ENCODE data around the gene SIDT1. TPM values are rescaled to one million over a fixed set of nuclear protein-coding genes. Genes with fewer than 3 reads are reported as not detected.

Gene SIDT1
- total RNA-seq, 1 experiment from 2014 or later: not detected

GRCh38 chr3:113648524-113648923, 116.2 kb downstream of the SIDT1 start:
- in situ Hi-C loops (cut with HindIII; ENCODE audit: low pct_unique_long_range_greater_than_20kb, low sequenced_read_pairs) (no loop called here), intact Hi-C loops (cut with micrococcal nuclease; ENCODE audit: unreplicated experiment) (no loop called here)
- peaks cover 12% of the 10 kb centered on the region; the same call in 1 of the 2 replicates for H3K9me3 ChIP-seq (ENCODE audit: control insufficient read depth, insufficient read depth, low read depth, low read length)
- no peak overlapping the region for H3K4me3 ChIP-seq (ENCODE audit: low read depth in 2 of 2, low read length in 2 of 2)
- no peaks in the 10 kb centered on the region for H3K36me3 ChIP-seq (ENCODE audit: control insufficient read depth, insufficient read depth, low read length)
- CTCF ChIA-PET: no interaction called here
- no peaks in the 10 kb centered on the region for H3K4me1 ChIP-seq (ENCODE audit: control insufficient read depth, insufficient read depth, low read length)
- DNase-seq (ENCODE audit: low read depth, low spot score) (no peak), ATAC-seq (no peak)
- no peaks in the 10 kb centered on the region for H3K27me3 ChIP-seq (ENCODE audit: control insufficient read depth, insufficient read depth, low read length)
- TF ChIP-seq POLR2AphosphoS5 (IDR thresholded peaks at IDR 0.05; ENCODE audit: low read depth, low read length) (no peak), CTCF (IDR thresholded peaks at IDR 0.05) (no peak), TCF7L2 (IDR thresholded peaks at IDR 0.05; ENCODE audit: low read depth, low read length) (no peak), REST (IDR thresholded peaks at IDR 0.05; ENCODE audit: insufficient read depth in 1 of 2, low read depth in 2 of 2, low read length in 1 of 2) (no peak), SIN3A (IDR thresholded peaks at IDR 0.05; ENCODE audit: borderline replicate concordance, insufficient read depth, low read depth, low read length) (no peak)
- POLR2A ChIA-PET: no interaction called here
- no TSS peak for BruUV-seq (replicated peaks)
- H3K27ac ChIP-seq (ENCODE audit: low read length): no peak overlapping the region

GRCh38 chr3:113649174-113649845, 117.0 kb downstream of the SIDT1 start:
- ChIA-PET CTCF (no interaction called here), POLR2A (interaction anchor here (0.6 kb wide), 1 partner anchor 9 kb away, joined by 5 read pairs; no protein-coding TSS in a partner anchor)
- no TSS peak for BruUV-seq (replicated peaks)
- H3K9me3 ChIP-seq (ENCODE audit: control insufficient read depth, insufficient read depth, low read depth, low read length): peaks cover 8% of the 10 kb centered on the region; the same call in 1 of the 2 replicates
- H3K4me3 ChIP-seq (ENCODE audit: low read depth in 2 of 2, low read length in 2 of 2): no peak overlapping the region
- intact Hi-C loops (cut with micrococcal nuclease; ENCODE audit: unreplicated experiment): no loop called here
- TF ChIP-seq REST (IDR thresholded peaks at IDR 0.05; ENCODE audit: insufficient read depth in 1 of 2, low read depth in 2 of 2, low read length in 1 of 2): no peak
- no peak for TF ChIP-seq POLR2AphosphoS5 (IDR thresholded peaks at IDR 0.05; ENCODE audit: low read depth, low read length)
- no peak for TF ChIP-seq TCF7L2 (IDR thresholded peaks at IDR 0.05; ENCODE audit: low read depth, low read length)
- H3K27ac ChIP-seq (ENCODE audit: low read length): no peak overlapping the region
- H3K36me3 ChIP-seq (ENCODE audit: control insufficient read depth, insufficient read depth, low read length): no peaks in the 10 kb centered on the region
- no peak for ATAC-seq
- H3K27me3 ChIP-seq (ENCODE audit: control insufficient read depth, insufficient read depth, low read length): no peaks in the 10 kb centered on the region
- no peak for DNase-seq (ENCODE audit: low read depth, low spot score)
- H3K4me1 ChIP-seq (ENCODE audit: control insufficient read depth, insufficient read depth, low read length): no peaks in the 10 kb centered on the region
- in situ Hi-C loops (cut with HindIII; ENCODE audit: low pct_unique_long_range_greater_than_20kb, low sequenced_read_pairs): no loop called here
